T-helper 17 cell (primary cell): ENCODE measurements around the gene ITGA4. TPM values are rescaled to one million over a fixed set of nuclear protein-coding genes. Genes with fewer than 3 reads are reported as not detected.

Source experiments
- ATAC-seq: fragments of 150-1000 bp; cut with Tn5 transposase; 2 replicates; pipeline ENCODE4 v1.10.0; 2021; ENCODE audit warnings: mild to moderate bottlenecking, moderate library complexity
- DNase-seq, 3 donors: peaks; one replicate each; pipeline versions ENCODE4 v3.0.0 to v3.0.0-alpha.2; 2020 to 2021
- H3K9me3 ChIP-seq: one replicate; pipeline ENCODE4 v1.7.0; 2013; ENCODE audit warnings: low read length, mild to moderate bottlenecking; ENCODE audit not compliant: control insufficient read depth, poor library complexity, severe bottlenecking
- H3K27ac Mint-ChIP-seq: one replicate; pipeline ENCODE4 v1.8.0; 2022; ENCODE audit warnings: mild to moderate bottlenecking, moderate library complexity, mixed read lengths
- H3K27me3 Mint-ChIP-seq: one replicate; pipeline ENCODE4 v1.8.0; 2022; ENCODE audit warnings: mixed read lengths
- H3K36me3 Mint-ChIP-seq: one replicate; pipeline ENCODE4 v1.8.0; 2022; ENCODE audit warnings: low read depth, mixed read lengths
- H3K4me1 Mint-ChIP-seq: one replicate; pipeline ENCODE4 v1.8.0; 2022; ENCODE audit warnings: mild to moderate bottlenecking, mixed read lengths
- H3K4me3 Mint-ChIP-seq: one replicate; pipeline ENCODE4 v1.8.0; 2022; ENCODE audit warnings: mild to moderate bottlenecking, moderate library complexity, mixed read lengths
- total RNA-seq, 4 donors: library from RNA in 2 of 4; stranded (reverse) in 2 of 4; gene quantifications; one replicate each; pipeline ENCODE4 v1.2.3 and lab custom pipeline; 2022 to 2026

ITGA4 gene
- total RNA-seq (100 to 1,000 TPM; 227 to 237 TPM), total RNA-seq (lab: John Stamatoyannopoulos, UW) (126 to 393 reads per million in 2 donors)

- ATAC-seq (peak; percentile 88), DNase-seq (peak; percentile 68 to 85 (median 70))
- H3K36me3 Mint-ChIP-seq = peaks cover 7% of the 10 kb centered on the region
- H3K4me1 Mint-ChIP-seq = peaks cover 48% of the 10 kb centered on the region
- H3K27ac Mint-ChIP-seq = peak within 1 kb of the TSS; percentile 96
- H3K9me3 ChIP-seq = no peaks in the 10 kb centered on the region
- peak within 1 kb of the TSS; percentile 97 for H3K4me3 Mint-ChIP-seq
- H3K27me3 Mint-ChIP-seq = no peaks in the 10 kb centered on the region
These were observed at the start of gene ITGA4 for GRCh38 chr2:181457121-181457740. Gene ITGA4, plus strand, starts transcription at chr2:181457386. Its CDS starts 269 bp downstream, at chr2:181457655.

DNA sequence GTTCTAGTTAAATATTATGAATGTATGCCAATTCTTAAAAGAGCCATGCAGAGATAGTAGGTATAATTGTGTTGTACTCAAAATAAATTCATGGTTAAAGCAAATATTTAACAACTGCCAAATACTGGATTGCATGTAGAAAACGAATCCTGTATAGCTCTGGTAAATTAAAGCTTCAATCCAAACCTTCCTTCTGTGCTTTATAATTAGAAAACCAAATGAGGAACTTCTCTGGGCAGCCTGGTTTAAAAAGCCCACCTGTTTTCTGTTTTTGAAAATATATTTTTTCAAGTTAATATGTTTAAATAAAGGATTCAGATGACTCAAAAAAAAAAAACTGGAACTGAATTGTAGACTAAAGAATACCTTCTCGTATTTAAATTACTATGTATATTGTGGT, 48.3 kb upstream of the ITGA4 start:
- Mint-ChIP-seq H3K36me3 (peaks cover 2% of the 10 kb centered on the region), H3K4me3 (no peak overlapping the region), H3K27ac (no peak overlapping the region)

GRCh38 chr2:181411105-181411849, 45.9 kb upstream of the ITGA4 start:
- ATAC-seq = peak; percentile 44

More for the DNA sequence above, 48.3 kb upstream of the ITGA4 start:
- Mint-ChIP-seq H3K4me1 (no peaks in the 10 kb centered on the region), H3K27me3 (no peaks in the 10 kb centered on the region)
- DNase-seq (no peak), ATAC-seq (no peak)
- no peaks in the 10 kb centered on the region for H3K9me3 ChIP-seq

DNA sequence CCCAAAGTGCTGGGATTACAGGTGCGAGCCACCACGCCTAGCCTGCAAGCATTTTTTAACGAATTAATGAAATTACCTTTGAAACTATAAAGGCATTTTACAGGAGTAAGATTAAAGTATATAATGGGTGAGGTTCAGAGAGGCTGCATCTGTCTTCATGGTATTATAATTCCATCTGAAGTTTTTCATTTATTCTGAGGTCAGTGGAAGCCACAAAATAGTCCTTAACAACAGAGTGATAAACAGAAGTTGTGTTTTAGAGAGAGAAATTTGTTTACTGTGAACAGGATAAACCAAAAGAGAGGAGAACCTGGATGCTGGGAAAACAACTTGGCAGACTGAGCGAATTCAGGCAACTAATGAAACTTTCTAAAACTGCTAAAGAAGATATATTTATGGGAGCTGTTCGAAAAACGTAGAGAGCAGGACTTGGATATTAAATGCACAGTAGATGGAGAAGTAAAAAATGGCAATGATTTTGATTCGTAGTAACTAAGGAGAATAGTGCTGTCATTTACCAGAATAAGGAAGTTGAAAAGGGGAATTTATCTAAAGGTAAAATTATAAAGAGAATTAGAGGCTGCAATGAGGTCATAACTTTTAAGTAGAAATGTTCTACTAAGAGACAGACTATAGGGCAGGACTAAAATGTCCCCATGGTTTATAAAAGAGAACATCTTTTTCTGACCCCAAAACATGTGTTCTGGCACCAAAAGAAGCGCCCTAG, 37.9 kb upstream of the ITGA4 start:
- ATAC-seq (peak; percentile 66), DNase-seq (no peak)
- Mint-ChIP-seq H3K27ac (peak overlapping the region; percentile 81), H3K36me3 (peaks cover 5% of the 10 kb centered on the region), H3K4me1 (peaks cover 13% of the 10 kb centered on the region), H3K4me3 (no peak overlapping the region), H3K27me3 (no peaks in the 10 kb centered on the region)
- H3K9me3 ChIP-seq = no peaks in the 10 kb centered on the region

More at GRCh38 chr2:181411105-181411849, 45.9 kb upstream of the ITGA4 start:
- H3K4me3 Mint-ChIP-seq = no peak overlapping the region
- H3K36me3 Mint-ChIP-seq = peaks cover 2% of the 10 kb centered on the region
- no peak overlapping the region for H3K27ac Mint-ChIP-seq
- no peak for DNase-seq
- no peaks in the 10 kb centered on the region for H3K27me3 Mint-ChIP-seq
- no peaks in the 10 kb centered on the region for H3K9me3 ChIP-seq
- no peaks in the 10 kb centered on the region for H3K4me1 Mint-ChIP-seq

DNA sequence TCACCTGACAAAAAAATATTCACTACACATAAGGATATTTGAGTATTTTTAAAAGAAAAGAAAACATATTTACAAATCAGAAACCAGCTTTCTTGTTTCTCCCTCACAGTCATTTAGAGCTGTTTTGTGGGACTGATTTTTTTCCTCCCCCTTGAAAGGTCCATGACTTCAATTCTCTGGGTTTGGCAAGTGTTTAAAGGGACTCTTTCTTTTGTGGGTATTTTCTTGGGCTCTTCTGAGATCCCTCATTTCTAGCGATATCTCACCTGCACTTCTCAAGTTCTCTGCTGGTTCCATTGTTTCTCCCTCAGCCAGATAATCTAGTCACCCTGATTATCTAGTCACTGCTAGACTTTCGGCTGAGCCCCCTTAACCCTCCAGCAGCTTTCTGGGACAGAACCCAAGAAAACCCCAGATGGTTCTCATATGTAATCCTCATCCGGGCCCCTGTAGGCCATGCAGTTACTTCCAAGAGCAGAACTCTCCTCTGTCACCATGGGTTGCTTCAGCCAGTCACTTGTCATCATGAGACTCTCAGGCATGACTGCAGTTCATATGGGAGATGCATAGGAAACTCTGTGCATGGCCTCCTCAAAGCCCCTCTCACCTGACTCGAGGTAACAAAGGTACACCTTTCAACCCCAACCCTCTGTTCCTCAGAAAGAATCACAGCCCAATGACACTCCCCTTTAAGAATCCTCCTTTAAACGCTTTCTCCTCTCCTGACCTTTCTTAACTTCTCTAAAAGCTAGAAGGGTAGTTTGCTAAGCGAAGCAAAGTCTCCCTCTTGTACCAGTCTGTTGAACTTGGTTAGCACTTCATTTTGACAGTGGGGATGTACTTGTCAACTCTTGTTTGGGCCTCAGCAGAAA, 36.7 kb upstream of the ITGA4 start:
- Mint-ChIP-seq H3K4me3 (no peak overlapping the region), H3K27ac (peak overlapping the region; percentile 63), H3K4me1 (peaks cover 13% of the 10 kb centered on the region), H3K27me3 (no peaks in the 10 kb centered on the region), H3K36me3 (peaks cover 5% of the 10 kb centered on the region)
- no peak for DNase-seq
- no peaks in the 10 kb centered on the region for H3K9me3 ChIP-seq
- ATAC-seq = no peak

- peaks cover 13% of the 10 kb centered on the region for H3K4me1 Mint-ChIP-seq
- no peak for DNase-seq
- peak overlapping the region; percentile 63 for H3K27ac Mint-ChIP-seq
- H3K27me3 Mint-ChIP-seq = no peaks in the 10 kb centered on the region
- H3K4me3 Mint-ChIP-seq = no peak overlapping the region
- no peak for ATAC-seq
- no peaks in the 10 kb centered on the region for H3K9me3 ChIP-seq
- peaks cover 5% of the 10 kb centered on the region for H3K36me3 Mint-ChIP-seq
These were observed 36.1 kb upstream of the ITGA4 start for GRCh38 chr2:181421131-181421458.

- H3K9me3 ChIP-seq = no peaks in the 10 kb centered on the region
- Mint-ChIP-seq H3K27ac (no peak overlapping the region), H3K4me3 (no peak overlapping the region)
These were observed 35.7 kb upstream of the ITGA4 start for GRCh38 chr2:181421464-181421863.

DNA sequence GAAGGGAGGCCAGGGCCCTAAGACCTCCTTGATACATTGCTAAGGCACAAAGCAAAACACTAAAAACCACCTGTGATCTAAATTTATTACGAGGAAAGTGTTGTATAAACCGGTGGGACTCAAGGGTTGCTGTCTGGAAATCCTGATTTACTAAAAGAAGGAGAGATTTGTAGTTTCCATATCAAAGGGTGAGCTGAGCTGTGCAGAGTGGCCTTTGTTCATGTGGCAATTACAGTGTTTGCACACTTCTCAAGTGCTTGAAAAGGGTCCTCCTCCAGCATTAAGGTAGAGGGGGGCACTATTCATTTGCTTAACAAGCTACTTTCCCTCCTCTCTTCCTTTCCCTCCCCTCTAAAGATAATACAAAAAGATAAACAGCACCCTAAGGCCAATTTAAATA, 30.5 kb upstream of the ITGA4 start:
- Mint-ChIP-seq H3K27ac (no peak overlapping the region), H3K36me3 (no peaks in the 10 kb centered on the region), H3K27me3 (no peaks in the 10 kb centered on the region), H3K4me1 (peaks cover 5% of the 10 kb centered on the region), H3K4me3 (no peak overlapping the region)
- ATAC-seq = no peak
- H3K9me3 ChIP-seq = no peaks in the 10 kb centered on the region
- no peak for DNase-seq

More at GRCh38 chr2:181421464-181421863, 35.7 kb upstream of the ITGA4 start:
- DNase-seq (no peak), ATAC-seq (no peak)
- no peaks in the 10 kb centered on the region for H3K27me3 Mint-ChIP-seq
- H3K36me3 Mint-ChIP-seq = peaks cover 5% of the 10 kb centered on the region
- peaks cover 13% of the 10 kb centered on the region for H3K4me1 Mint-ChIP-seq

DNA sequence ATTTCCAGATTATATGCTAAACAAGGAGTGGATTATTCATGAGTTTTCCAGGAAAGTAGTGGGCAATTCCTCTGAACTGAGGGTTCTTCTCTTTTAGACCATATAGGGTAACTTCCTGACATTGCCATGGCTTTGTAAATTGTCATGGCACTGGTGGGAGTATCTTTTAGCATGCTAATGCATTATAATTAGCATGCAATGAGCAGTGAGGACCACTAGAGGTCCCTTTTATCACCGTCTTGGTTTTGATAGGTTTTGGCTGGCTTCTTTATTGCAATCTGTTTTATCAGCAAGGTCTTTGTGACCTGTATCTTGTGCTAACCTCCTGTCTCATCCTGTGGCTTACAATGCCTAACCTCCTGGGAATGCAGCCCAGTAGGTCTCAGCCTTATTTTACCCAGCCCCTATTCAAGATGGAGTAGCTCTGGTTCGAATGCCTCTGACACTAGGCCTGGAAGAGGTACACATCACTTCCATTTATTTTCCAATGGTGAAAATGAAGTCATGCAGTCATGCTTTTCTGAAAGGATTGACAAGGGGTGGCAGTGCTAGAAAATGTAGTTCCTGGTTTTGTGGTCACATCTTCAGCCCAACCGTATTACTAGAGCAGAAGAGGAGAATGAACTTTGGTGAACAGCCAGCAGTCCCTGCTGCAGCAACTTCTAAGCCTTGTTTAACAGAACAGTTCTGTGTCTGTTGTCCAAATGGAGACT, 26.6 kb upstream of the ITGA4 start:
- H3K4me1 Mint-ChIP-seq = peaks cover 5% of the 10 kb centered on the region
- peak; percentile 81 for ATAC-seq
- peak overlapping the region; percentile 61 for H3K27ac Mint-ChIP-seq
- peaks cover 6% of the 10 kb centered on the region for H3K36me3 Mint-ChIP-seq
- H3K9me3 ChIP-seq = no peaks in the 10 kb centered on the region
- no peaks in the 10 kb centered on the region for H3K27me3 Mint-ChIP-seq
- DNase-seq = no peak
- H3K4me3 Mint-ChIP-seq = no peak overlapping the region

GRCh38 chr2:181431674-181432073, 25.5 kb upstream of the ITGA4 start:
- no peaks in the 10 kb centered on the region for H3K27me3 Mint-ChIP-seq
- no peaks in the 10 kb centered on the region for H3K9me3 ChIP-seq
- H3K27ac Mint-ChIP-seq = no peak overlapping the region
- peaks cover 6% of the 10 kb centered on the region for H3K36me3 Mint-ChIP-seq
- H3K4me3 Mint-ChIP-seq = no peak overlapping the region
- no peak for ATAC-seq
- peaks cover 5% of the 10 kb centered on the region for H3K4me1 Mint-ChIP-seq
- no peak for DNase-seq

DNA sequence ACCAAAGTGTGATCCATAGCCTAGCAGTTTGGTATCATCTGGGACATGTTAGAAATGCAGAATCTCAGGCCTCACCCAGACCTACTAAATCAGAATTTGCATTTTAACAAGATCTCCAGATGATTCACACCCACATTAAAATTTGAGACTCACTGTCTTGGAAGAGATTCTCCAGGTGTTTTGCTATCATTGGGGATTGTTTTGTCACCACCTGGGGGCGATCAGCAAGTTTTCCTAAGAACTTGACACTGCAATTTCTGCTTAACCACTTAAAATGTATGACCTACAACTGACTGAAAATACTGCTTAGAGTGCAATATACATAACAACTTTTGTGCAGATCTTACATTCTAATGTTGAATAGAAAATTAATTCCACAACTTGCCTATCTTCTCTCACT, 18.9 kb upstream of the ITGA4 start:
- no peak for DNase-seq
- Mint-ChIP-seq H3K27me3 (no peaks in the 10 kb centered on the region), H3K4me1 (peaks cover 16% of the 10 kb centered on the region), H3K36me3 (peaks cover 4% of the 10 kb centered on the region), H3K27ac (no peak overlapping the region), H3K4me3 (no peak overlapping the region)
- peak; percentile 50 for ATAC-seq
- no peaks in the 10 kb centered on the region for H3K9me3 ChIP-seq

- Mint-ChIP-seq H3K27me3 (no peaks in the 10 kb centered on the region), H3K27ac (peak overlapping the region; percentile 22), H3K4me3 (no peak overlapping the region), H3K4me1 (peaks cover 19% of the 10 kb centered on the region), H3K36me3 (peaks cover 3% of the 10 kb centered on the region)
- DNase-seq (no peak), ATAC-seq (no peak)
- no peaks in the 10 kb centered on the region for H3K9me3 ChIP-seq
These were observed 16.8 kb upstream of the ITGA4 start for GRCh38 chr2:181440344-181440743.
